ENCODE data around the gene CST9L. TPM values are rescaled to one million over a fixed set of nuclear protein-coding genes. Genes with fewer than 3 reads are reported as not detected.
A peak's percentile ranks its signal among the peaks of the same experiment; 100 is the strongest.

CST9L gene, protein sequence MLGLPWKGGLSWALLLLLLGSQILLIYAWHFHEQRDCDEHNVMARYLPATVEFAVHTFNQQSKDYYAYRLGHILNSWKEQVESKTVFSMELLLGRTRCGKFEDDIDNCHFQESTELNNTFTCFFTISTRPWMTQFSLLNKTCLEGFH
- total RNA-seq: not detected

DNA sequence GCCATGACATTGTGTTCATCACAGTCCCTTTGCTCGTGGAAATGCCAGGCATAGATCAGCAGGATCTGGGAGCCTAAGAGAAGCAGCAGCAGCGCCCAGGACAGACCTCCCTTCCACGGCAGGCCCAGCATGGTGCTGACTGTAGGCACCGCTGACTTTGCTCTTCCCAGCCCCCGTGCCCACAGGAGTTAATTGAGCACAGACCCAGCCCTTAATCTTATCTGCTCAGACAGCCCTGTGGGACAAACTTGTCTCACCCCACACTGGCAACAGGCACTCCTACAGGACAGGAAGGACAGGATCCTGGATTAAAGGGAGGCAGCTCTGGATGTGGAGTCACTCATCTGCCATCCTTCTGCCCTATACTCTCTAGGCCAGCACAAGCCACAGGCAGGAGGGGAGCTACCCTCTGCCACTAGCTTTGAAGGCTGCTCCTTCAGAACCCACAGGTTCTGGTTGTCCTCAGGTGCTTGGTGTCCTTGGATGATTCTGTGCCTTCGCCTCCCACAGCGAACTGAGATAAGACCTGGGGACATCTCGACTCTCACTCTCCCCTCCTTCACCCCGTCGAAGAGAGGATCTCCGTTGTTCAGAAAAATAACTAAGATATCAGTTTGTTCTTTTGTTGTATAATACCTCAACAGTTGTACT lies at the start of gene CST9L:
TSS of gene CST9L (minus strand) at position 165 of the 651 bp plus-strand sequence. CDS start at position 131, 34 bp downstream.
- peak; percentile 31 for ATAC-seq

DNA sequence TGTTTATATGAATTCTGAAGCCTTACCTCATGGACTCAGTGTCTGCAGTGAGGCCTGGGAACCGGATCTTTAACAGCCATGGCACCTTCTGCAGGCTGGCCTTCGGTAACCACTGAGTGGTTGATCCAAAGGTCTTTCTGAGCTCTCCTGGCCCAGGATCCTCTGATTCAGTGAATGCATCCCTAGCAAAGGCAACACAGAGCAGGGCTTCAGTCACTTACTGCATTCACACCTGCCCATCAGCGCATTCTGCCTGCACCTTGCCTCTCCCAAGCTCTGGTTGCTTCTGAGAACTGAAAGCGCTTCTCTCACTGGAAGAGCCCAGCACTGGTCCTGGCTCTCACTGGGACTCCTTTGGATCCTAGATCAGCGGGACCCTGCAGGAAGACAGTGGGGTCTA lies 45.9 kb upstream of the CST9L start:
- no peak for ATAC-seq

GRCh38 chr20:23613676-23614075 lies 45.4 kb upstream of the CST9L start:
- ATAC-seq: no peak

- no peak for ATAC-seq
These were observed 44.1 kb upstream of the CST9L start for GRCh38 chr20:23612396-23612795.

- ATAC-seq: no peak
These were observed 41.3 kb upstream of the CST9L start for GRCh38 chr20:23609486-23610109.

- no peak for ATAC-seq
These were observed 40.1 kb upstream of the CST9L start for GRCh38 chr20:23608251-23608846.

DNA sequence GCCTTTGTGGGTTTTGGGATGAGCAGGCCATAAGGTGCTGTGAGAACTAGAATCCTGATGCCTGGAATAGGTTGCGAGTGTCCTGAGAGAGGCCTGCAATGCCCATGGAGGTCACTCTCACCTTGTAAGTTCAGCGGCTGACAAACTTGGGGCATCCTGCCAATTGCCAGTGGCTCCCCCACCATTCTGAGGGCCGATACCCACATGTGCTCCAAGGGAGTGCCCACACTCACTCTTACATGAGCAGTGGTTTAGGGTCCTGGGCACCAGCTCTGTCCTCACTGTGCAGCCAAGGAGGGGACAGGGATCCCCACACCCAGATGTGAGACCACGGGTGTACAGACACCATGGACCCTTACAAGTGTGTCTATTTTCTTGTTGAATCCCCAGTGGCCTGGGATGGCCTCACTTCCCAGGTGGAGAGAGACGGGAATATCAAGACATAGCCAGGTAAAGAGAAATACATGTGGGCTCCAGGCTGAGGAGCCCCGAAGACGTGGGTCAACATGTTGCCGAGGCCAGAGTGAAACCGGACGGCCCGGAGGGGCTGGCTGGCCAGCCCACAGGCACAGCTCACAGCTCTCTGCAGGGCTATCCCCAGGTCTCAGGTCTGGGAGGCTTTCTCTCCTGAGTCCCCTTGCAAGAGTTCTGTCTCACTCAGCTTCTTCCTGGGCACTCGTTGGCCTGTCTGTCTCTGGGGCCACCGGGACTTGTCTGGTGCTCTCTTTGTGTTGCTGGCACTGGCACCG lies 39.4 kb upstream of the CST9L start:
- no peak for ATAC-seq

DNA sequence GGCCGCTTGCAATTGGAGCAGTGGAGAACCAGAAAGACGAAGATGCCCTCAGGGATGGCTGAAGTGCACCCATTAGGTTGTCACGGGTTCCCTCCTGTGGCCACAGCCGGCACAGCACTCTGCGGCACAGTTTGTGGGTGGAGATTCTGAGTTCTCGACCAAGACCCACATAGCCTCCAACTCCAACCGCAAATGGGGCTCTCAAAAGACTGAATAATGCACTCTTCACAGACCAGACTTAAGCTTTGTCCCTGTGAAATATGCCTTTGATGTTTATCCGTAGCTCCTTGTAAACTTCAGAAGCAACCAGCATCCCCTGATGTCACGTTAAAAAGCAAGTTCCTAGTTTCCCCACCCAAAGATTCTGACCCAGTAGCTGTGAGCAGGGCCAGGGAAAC lies 38.4 kb upstream of the CST9L start:
- ATAC-seq: peak; percentile 88

DNA sequence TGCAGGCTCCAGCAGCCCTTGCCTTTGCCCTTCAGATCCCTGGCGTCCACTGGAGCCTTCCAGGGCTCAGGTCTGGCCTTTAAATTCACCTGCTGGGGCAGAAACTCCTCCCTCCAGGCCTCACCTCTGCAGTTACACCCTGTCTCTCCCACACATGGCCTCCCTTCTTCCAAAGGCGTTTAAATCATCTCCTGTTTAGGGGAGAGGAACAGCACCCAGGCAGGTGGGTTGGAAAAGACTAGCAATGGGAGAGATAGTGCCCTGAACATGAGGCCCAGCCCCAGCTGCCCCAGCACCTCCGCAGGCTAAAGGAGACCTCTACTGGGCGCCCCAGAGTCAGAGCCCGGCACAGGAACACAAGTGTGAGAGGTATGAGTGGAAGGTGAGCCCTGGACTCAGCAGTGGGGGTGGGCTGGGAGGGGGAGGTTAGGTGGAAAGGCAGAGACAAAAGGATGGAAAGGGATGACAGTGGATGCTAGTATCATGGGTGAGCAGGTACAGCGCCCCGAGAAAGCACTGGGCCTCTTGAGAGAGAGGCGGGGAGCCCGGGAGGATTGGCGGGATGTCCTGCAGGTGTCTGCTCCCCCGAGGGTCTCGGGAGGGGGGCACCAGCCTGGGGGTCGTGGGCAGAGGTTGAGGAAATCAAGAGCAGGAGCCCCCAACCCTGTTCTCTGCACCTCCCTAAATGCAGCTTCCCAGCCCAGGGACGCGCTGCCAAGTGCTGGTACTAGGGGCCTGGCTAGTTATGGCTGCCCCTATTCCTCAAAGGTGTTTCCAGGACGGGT lies 37.8 kb upstream of the CST9L start, which contains the start of gene CST9:
TSS of gene CST9 (minus strand) at position 51 of the 785 bp plus-strand sequence. CDS start 53 bp downstream, outside the sequence.
- no peak for ATAC-seq

- ATAC-seq: no peak
These were observed 36.0 kb upstream of the CST9L start for GRCh38 chr20:23604306-23604705.

DNA sequence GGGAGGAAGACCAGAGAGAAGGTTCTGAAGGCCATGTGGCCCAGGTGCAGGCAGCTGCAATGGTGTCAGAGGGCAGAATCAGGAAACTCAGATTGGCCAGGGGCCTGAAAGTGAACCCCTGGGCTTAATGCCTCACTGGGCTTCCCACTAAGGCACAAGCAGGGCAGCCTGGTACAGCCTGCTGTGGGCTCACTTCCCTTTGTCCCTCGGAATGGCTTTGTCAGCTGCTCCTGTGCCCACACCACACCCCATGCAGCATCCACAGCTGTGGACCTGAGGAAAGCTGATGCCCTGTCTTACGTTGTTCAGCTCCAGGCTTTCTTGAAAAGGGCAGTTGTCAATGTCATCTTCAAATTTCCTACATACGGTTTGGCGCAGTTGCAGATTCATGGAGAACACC lies 35.0 kb upstream of the CST9L start:
- ATAC-seq: no peak

DNA sequence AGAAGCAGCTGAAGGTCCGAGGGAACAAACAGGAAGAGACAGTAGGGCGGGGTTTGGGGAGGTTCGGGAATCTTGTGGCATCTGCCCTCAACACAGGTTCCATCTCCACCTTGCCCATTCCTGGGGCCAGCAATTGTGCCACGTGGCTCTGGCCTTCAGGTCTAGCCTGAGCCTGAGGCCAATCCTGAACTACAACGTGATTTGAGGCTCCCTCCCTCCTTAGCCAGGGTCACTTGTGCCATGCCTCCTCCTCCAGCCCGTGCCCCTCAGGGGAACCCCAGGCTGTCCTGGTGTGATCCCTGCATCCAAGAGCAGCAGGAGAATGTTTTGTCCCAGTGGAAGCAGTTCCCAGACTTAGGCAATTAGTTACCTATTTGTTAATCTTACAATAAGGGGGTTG lies 34.4 kb upstream of the CST9L start:
- ATAC-seq: no peak

GRCh38 chr20:23602241-23602640 lies 34.0 kb upstream of the CST9L start:
- no peak for ATAC-seq

- no peak for ATAC-seq
These were observed 33.4 kb upstream of the CST9L start for GRCh38 chr20:23601715-23602114.

DNA sequence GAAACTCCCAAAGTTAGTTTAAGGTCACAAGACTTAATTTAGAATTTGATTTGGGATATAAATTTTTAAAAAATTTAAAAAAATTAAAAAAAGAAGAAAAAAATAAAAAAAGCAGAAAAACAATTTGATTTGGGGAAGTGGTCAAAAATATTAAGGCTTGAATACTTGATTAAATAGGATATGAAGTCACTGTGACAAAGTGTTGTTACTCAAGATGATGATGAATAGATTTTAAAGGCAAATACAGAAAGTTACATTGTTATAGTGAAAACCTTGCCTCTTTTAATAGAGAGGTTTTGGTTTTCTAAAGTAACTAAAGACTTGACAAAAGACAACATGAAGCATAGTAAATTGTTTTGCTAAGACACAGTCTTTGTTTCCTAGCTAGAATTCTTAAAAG lies 30.2 kb upstream of the CST9L start:
- no peak for ATAC-seq

GRCh38 chr20:23596579-23597250 lies 28.4 kb upstream of the CST9L start:
- no peak for ATAC-seq

GRCh38 chr20:23595941-23596340 lies 27.7 kb upstream of the CST9L start:
- no peak for ATAC-seq

DNA sequence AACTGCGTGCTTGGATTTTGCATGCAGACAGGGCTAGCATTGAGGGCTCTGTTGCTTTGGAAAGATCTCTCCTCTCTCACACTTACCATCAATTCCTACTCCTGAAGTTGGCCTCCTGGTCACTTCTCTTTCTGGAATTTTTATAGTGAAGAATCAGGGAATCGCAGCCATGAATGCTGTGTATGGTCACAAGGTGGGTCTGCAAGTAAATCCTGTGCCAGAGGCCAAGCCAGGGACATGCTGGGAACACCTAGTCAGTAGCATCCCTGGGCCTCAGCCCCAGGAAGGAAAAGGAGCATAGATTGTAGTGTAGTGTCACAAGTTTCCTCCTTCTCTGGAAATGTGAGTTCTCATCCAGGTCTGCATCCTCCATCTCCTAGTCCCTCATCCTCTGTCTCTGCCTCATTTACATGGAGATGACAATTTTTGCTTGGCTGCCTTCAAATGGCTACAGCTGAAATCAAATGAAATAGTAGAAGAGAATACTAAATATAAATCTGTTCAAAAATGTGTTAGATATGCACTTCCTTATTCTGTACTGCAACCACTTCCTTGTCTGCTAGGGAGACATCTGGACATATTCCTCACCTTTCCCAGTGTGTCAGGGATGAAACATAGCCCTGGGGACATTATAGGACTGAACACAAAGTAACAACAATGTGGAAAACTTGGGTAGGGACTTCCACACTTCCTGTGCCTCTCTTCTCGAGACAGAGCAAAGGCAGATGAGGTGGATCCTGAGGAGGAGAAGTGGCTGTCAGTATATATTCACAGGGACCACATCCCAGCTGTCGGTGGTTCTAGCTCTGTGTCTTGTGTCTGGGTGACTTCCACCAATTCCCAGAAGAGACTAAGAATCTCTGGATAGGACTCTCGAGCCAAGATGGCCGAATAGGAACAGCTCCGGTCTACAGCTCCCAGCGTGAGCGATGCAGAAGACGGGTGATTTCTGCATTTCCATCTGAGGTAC lies 20.4 kb upstream of the CST9L start:
- no peak for ATAC-seq

GRCh38 chr20:23587631-23588030 lies 19.3 kb upstream of the CST9L start:
- no peak for ATAC-seq

Data from esophagus mucosa (tissue), 1 donor.